A549 (cell line): ENCODE measurements around the gene TMTC2.

Source experiments
- CBX8 ChIP-seq: fragments of 200-600 bp; sonication (generic); IDR thresholded peaks from 2 replicates; pipeline ENCODE4 v1.6.1; 2016
- CEBPB ChIP-seq, 2 experiments: fragments of >200 bp in 1 of 2; sonication (Bioruptor Twin) in 1 of 2; formaldehyde crosslinking in 1 of 2; IDR thresholded peaks; 2 replicates each; pipeline ENCODE4 v1.6.1; 2012 to 2016
- EP300 ChIP-seq, 2 experiments: fragments of >200 bp; sonication (Bioruptor Twin); formaldehyde crosslinking; IDR thresholded peaks; 2 replicates in 1 of 2; 3 replicates in 1 of 2; pipeline ENCODE4 v1.6.1; 2016 to 2017
- ESRRA ChIP-seq: fragments of 150-350 bp; IDR thresholded peaks from 2 replicates; pipeline ENCODE4 v1.6.1; 2014; ENCODE audit warnings: mild to moderate bottlenecking, low read length, borderline replicate concordance
- HDAC2 ChIP-seq: fragments of 200-600 bp; sonication (generic); IDR thresholded peaks from 2 replicates; pipeline ENCODE4 v1.6.1; 2016
- JUN ChIP-seq, 2 experiments: fragments of >200 bp; sonication (Bioruptor Twin); formaldehyde crosslinking; IDR thresholded peaks; 2 replicates in 1 of 2; 3 replicates in 1 of 2; pipeline ENCODE4 v1.6.1; 2016 to 2017
- RFX5 ChIP-seq: fragments of 450-650 bp; IDR thresholded peaks from 2 replicates; pipeline ENCODE4 v1.7.1; 2014; ENCODE audit warnings: antibody characterized with exemption, mild to moderate bottlenecking, moderate library complexity
- RNF2 ChIP-seq: fragments of 200-600 bp; sonication (generic); IDR thresholded peaks from 2 replicates; pipeline ENCODE4 v1.6.1; 2016; ENCODE audit warnings: low read depth, mild to moderate bottlenecking, antibody characterized with exemption, moderate library complexity, borderline replicate concordance
- ZNF302 ChIP-seq: fragments of 250-450 bp; sonication (Bioruptor Pico); IDR thresholded peaks from 2 replicates; pipeline ENCODE4 v1.9.0; 2021; ENCODE audit warnings: inconsistent platforms, mild to moderate bottlenecking, moderate library complexity
- TF ChIP-seq, protein P1 (sequence below): fragments of >200 bp; sonication (Bioruptor Twin); formaldehyde crosslinking; IDR thresholded peaks from 3 replicates; pipeline ENCODE4 v1.5.1; 2016
- TF ChIP-seq, protein P2 (sequence below): IDR thresholded peaks from 2 replicates; pipeline ENCODE4 v1.6.1; 2012; ENCODE audit warnings: low read depth, borderline replicate concordance
- TF ChIP-seq, protein P3 (sequence below): fragments of 450-650 bp; IDR thresholded peaks from 2 replicates; pipeline ENCODE4 v1.6.1; 2014; ENCODE audit warnings: antibody characterized with exemption
- TF ChIP-seq, protein P4 (sequence below): fragments of 200-600 bp; sonication (generic); IDR thresholded peaks from 2 replicates; pipeline ENCODE4 v1.6.1; 2016; ENCODE audit warnings: antibody characterized with exemption, mild to moderate bottlenecking, moderate library complexity
- TF ChIP-seq, protein P5 (sequence below): IDR thresholded peaks from 2 replicates; pipeline ENCODE4 v1.6.1; 2012

DNA sequence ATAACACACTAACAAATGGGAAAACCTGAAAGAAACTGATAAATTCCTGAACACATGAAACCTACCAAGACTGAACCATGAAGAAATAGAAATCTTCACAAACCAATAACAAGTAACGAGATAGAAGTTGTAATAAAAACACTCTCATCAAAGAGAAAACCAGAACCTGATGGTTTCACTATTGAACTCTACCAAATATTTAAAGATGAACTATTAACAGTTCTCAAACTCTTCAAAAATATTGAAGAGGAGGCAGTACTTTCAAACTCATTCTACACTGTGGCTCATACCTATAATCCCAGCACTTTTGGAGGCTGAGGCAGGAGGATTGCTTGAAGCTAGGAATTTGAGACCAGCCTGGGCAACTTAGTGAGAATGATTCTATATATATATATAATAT, 48.4 kb upstream of the TMTC2 start:
- TF ChIP-seq, protein P1, sequence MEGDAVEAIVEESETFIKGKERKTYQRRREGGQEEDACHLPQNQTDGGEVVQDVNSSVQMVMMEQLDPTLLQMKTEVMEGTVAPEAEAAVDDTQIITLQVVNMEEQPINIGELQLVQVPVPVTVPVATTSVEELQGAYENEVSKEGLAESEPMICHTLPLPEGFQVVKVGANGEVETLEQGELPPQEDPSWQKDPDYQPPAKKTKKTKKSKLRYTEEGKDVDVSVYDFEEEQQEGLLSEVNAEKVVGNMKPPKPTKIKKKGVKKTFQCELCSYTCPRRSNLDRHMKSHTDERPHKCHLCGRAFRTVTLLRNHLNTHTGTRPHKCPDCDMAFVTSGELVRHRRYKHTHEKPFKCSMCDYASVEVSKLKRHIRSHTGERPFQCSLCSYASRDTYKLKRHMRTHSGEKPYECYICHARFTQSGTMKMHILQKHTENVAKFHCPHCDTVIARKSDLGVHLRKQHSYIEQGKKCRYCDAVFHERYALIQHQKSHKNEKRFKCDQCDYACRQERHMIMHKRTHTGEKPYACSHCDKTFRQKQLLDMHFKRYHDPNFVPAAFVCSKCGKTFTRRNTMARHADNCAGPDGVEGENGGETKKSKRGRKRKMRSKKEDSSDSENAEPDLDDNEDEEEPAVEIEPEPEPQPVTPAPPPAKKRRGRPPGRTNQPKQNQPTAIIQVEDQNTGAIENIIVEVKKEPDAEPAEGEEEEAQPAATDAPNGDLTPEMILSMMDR: no peak
- TF ChIP-seq RNF2 (no peak), ESRRA (no peak), JUN (IDR thresholded peaks at IDR 0.05) (no peak), CBX8 (no peak), CEBPB (IDR thresholded peaks at IDR 0.05) (no peak), EP300 (IDR thresholded peaks at IDR 0.05) (no peak), RFX5 (no peak), HDAC2 (no peak), ZNF302 (CRISPR knock-in tag) (no peak)
- TF ChIP-seq, protein P2, sequence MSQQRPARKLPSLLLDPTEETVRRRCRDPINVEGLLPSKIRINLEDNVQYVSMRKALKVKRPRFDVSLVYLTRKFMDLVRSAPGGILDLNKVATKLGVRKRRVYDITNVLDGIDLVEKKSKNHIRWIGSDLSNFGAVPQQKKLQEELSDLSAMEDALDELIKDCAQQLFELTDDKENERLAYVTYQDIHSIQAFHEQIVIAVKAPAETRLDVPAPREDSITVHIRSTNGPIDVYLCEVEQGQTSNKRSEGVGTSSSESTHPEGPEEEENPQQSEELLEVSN: no peak
- TF ChIP-seq, protein P3, sequence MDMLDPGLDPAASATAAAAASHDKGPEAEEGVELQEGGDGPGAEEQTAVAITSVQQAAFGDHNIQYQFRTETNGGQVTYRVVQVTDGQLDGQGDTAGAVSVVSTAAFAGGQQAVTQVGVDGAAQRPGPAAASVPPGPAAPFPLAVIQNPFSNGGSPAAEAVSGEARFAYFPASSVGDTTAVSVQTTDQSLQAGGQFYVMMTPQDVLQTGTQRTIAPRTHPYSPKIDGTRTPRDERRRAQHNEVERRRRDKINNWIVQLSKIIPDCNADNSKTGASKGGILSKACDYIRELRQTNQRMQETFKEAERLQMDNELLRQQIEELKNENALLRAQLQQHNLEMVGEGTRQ: no peak
- TF ChIP-seq, protein P4, sequence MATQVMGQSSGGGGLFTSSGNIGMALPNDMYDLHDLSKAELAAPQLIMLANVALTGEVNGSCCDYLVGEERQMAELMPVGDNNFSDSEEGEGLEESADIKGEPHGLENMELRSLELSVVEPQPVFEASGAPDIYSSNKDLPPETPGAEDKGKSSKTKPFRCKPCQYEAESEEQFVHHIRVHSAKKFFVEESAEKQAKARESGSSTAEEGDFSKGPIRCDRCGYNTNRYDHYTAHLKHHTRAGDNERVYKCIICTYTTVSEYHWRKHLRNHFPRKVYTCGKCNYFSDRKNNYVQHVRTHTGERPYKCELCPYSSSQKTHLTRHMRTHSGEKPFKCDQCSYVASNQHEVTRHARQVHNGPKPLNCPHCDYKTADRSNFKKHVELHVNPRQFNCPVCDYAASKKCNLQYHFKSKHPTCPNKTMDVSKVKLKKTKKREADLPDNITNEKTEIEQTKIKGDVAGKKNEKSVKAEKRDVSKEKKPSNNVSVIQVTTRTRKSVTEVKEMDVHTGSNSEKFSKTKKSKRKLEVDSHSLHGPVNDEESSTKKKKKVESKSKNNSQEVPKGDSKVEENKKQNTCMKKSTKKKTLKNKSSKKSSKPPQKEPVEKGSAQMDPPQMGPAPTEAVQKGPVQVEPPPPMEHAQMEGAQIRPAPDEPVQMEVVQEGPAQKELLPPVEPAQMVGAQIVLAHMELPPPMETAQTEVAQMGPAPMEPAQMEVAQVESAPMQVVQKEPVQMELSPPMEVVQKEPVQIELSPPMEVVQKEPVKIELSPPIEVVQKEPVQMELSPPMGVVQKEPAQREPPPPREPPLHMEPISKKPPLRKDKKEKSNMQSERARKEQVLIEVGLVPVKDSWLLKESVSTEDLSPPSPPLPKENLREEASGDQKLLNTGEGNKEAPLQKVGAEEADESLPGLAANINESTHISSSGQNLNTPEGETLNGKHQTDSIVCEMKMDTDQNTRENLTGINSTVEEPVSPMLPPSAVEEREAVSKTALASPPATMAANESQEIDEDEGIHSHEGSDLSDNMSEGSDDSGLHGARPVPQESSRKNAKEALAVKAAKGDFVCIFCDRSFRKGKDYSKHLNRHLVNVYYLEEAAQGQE: no peak
- TF ChIP-seq, protein P5, sequence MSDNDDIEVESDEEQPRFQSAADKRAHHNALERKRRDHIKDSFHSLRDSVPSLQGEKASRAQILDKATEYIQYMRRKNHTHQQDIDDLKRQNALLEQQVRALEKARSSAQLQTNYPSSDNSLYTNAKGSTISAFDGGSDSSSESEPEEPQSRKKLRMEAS: no peak
